ENCODE results near the gene KCNH1.

KCNH1 gene

GRCh38 chr1:210915890-210916507 lies 217.9 kb downstream of the KCNH1 start:
- no peak for ATAC-seq

GRCh38 chr1:210912752-210913151 lies 221.2 kb downstream of the KCNH1 start:
- no peak for ATAC-seq

- no peak for ATAC-seq
Observed at GRCh38 chr1:210910020-210910575, 223.8 kb downstream of the KCNH1 start.

GRCh38 chr1:210908791-210909190 lies 225.2 kb downstream of the KCNH1 start:
- ATAC-seq, result no peak

- ATAC-seq, result no peak
Observed at GRCh38 chr1:210908257-210908656, 225.7 kb downstream of the KCNH1 start.

GRCh38 chr1:210907251-210907805 lies 226.6 kb downstream of the KCNH1 start:
- ATAC-seq, result no peak

GRCh38 chr1:210905944-210906453 lies 227.9 kb downstream of the KCNH1 start:
- ATAC-seq, result no peak

- no peak for ATAC-seq
Observed at GRCh38 chr1:210905365-210905904, 228.5 kb downstream of the KCNH1 start.

GRCh38 chr1:210901981-210902770 lies 231.8 kb downstream of the KCNH1 start:
- ATAC-seq, result no peak

- ATAC-seq, result no peak
Observed at GRCh38 chr1:210900820-210901219, 233.1 kb downstream of the KCNH1 start.

- ATAC-seq, result no peak
Observed at GRCh38 chr1:210900079-210900478, 233.9 kb downstream of the KCNH1 start.

GRCh38 chr1:210899676-210900075 lies 234.3 kb downstream of the KCNH1 start:
- no peak for ATAC-seq

- no peak for ATAC-seq
Observed at GRCh38 chr1:210898473-210898872, 235.5 kb downstream of the KCNH1 start.

- no peak for ATAC-seq
Observed at GRCh38 chr1:210883821-210884220, 250.1 kb downstream of the KCNH1 start.

- ATAC-seq, result no peak
Observed at GRCh38 chr1:210882414-210883221, 251.3 kb downstream of the KCNH1 start.

- no peak for ATAC-seq
Observed at GRCh38 chr1:210878564-210878963, 255.4 kb downstream of the KCNH1 start.

- no peak for ATAC-seq
Observed at GRCh38 chr1:210876275-210876674, 257.7 kb downstream of the KCNH1 start.

GRCh38 chr1:210866532-210866931 lies 267.4 kb downstream of the KCNH1 start:
- no peak for ATAC-seq

GRCh38 chr1:210857705-210858104 lies 276.2 kb downstream of the KCNH1 start:
- no peak for ATAC-seq

GRCh38 chr1:210857146-210857663 lies 276.7 kb downstream of the KCNH1 start:
- no peak for ATAC-seq

- ATAC-seq, result no peak
Observed at GRCh38 chr1:210855440-210855839, 278.5 kb downstream of the KCNH1 start.

GRCh38 chr1:210853276-210853675 lies 280.7 kb downstream of the KCNH1 start:
- no peak for ATAC-seq
